ENCODE results near the gene PRMT7.

DNA sequence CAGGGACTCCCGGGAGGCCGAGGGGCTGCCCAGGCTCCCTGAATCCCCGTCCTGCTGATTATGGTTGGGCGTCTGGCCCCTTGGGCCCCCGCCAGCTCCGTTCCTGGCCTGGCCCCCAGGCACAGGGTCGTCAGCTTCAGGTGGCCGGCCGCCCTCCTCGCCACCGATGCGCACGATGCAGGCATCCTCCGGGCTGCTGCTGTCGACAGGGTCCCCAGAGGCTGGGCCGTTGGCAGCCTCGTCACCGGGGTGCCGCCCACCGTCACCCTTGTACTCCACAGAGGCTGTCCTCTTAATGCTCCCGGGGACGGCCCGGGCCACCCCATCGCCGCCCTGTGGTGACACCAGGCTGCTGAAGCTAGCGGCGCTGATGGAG lies 60.4 kb downstream of the PRMT7 start:
- TF ChIP-seq POLR2A (IDR thresholded peaks at IDR 0.05): no peak
- TF ChIP-seq POLR2AphosphoS5 (IDR thresholded peaks at IDR 0.05): no peak
